Vagina (tissue), 2 donors: Measurements from ENCODE around the gene SURF1.

ENCODE experiments used
- POLR2AphosphoS5 ChIP-seq, 2 donors: sonication (generic); formaldehyde crosslinking; IDR thresholded peaks; one replicate each; pipeline ENCODE4 v1.9.0; 2017; ENCODE audit warnings: antibody characterized with exemption in 2 of 2, mild to moderate bottlenecking in 2 of 2, low read depth in 1 of 2; ENCODE audit not compliant: insufficient read depth in 1 of 2
- TF ChIP-seq, protein P1 (sequence below), 3 experiments: fragments of 450-650 bp in 2 of 3; fragments of 200-600 bp in 1 of 3; sonication (generic) in 1 of 3; IDR thresholded peaks; one replicate each; pipeline ENCODE4 v1.5.1; 2017 to 2019; ENCODE audit warnings: antibody characterized with exemption in 3 of 3, mild to moderate bottlenecking in 2 of 3, moderate library complexity in 2 of 3

DNA sequence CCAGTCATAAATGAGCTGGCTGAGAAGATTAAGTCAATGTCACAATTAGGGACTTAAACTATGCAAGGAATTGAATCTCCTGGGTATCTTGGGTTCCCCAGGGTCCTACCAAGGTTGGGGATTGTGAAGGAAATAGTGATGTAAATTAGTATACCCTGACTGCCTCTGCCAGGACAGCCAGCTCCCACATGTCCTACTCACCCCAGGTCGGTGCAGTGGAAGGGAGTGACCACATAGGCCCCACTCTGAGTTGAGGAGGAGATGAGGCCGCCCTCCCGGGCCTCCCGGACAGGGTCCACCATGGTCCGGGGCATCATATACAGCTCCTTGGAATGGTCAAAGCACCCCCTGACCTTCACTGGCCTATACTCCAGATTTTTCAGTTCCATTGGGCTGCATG lies 2.7 kb downstream of the SURF1 start:
- TF ChIP-seq, protein P1, sequence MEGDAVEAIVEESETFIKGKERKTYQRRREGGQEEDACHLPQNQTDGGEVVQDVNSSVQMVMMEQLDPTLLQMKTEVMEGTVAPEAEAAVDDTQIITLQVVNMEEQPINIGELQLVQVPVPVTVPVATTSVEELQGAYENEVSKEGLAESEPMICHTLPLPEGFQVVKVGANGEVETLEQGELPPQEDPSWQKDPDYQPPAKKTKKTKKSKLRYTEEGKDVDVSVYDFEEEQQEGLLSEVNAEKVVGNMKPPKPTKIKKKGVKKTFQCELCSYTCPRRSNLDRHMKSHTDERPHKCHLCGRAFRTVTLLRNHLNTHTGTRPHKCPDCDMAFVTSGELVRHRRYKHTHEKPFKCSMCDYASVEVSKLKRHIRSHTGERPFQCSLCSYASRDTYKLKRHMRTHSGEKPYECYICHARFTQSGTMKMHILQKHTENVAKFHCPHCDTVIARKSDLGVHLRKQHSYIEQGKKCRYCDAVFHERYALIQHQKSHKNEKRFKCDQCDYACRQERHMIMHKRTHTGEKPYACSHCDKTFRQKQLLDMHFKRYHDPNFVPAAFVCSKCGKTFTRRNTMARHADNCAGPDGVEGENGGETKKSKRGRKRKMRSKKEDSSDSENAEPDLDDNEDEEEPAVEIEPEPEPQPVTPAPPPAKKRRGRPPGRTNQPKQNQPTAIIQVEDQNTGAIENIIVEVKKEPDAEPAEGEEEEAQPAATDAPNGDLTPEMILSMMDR (IDR thresholded peaks at IDR 0.05): no peak
- TF ChIP-seq POLR2AphosphoS5 (IDR thresholded peaks at IDR 0.05; ENCODE audit: insufficient read depth in 1 of 2, low read depth in 1 of 2): no peak
